GM10266 (cell line): Measurements from ENCODE around the gene GPC6.

ENCODE experiments used
- DNase-seq: peaks from one replicate; pipeline ENCODE4 v3.0.0; 2012; ENCODE audit errors: extremely low spot score
- CTCF ChIP-seq: IDR thresholded peaks from 2 replicates; pipeline ENCODE4 v1.5.1; 2012; ENCODE audit warnings: mild to moderate bottlenecking, low read depth; ENCODE audit not compliant: control insufficient read depth, insufficient read depth; ENCODE audit errors: missing control alignments

Gene GPC6

GRCh38 chr13:93345770-93346169 is 119.2 kb downstream of the GPC6 start:
- DNase-seq, result no peak
- TF ChIP-seq CTCF, result no peak

- DNase-seq, result no peak
Measured at GRCh38 chr13:93352616-93353015, 126.0 kb downstream of the GPC6 start.

GRCh38 chr13:93355094-93355493 is 128.5 kb downstream of the GPC6 start:
- TF ChIP-seq CTCF, result no peak
- DNase-seq, result no peak

More at GRCh38 chr13:93352616-93353015, 126.0 kb downstream of the GPC6 start:
- no peak for TF ChIP-seq CTCF

GRCh38 chr13:93356469-93356868 is 129.9 kb downstream of the GPC6 start:
- no peak for TF ChIP-seq CTCF
- DNase-seq, result no peak

GRCh38 chr13:93360021-93360420 is 133.4 kb downstream of the GPC6 start:
- no peak for TF ChIP-seq CTCF
- DNase-seq, result no peak

GRCh38 chr13:93361703-93362102 is 135.1 kb downstream of the GPC6 start:
- no peak for DNase-seq
- TF ChIP-seq CTCF, result no peak

- no peak for DNase-seq
- no peak for TF ChIP-seq CTCF
Measured at GRCh38 chr13:93364166-93364565, 137.6 kb downstream of the GPC6 start.
